ENCODE data around the gene SERGEF. TPM values are rescaled to one million over a fixed set of nuclear protein-coding genes. Genes with fewer than 3 reads are reported as not detected.

Gene SERGEF
- total RNA-seq, 4 donors from 2014 or later: 62.2 to 116 (median 83.5) TPM

DNA sequence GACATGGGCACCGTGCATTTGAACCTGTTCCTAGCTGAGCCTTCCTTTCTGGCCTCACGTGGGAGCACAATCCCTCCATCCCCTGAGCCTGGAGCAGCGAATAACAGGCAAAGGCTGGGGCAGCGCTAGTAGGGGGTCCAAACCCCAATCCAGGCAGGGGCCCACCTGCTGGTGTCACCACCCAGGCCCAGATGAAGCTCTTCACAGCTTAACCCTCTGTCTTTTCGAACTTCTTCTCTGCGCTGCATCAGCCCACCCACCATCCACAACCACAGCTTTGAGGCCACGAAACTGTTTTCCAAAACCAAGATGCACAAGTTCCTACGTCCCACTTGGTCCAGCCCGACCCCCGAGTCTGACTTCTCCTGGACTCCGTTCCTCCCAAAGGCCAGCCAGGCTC lies 266.8 kb downstream of the SERGEF start:
- Histone ChIP-seq H3K27ac (no peak overlapping the region), H3K4me3 (replicated peaks in 1 of 3) (no peak overlapping the region), H3K36me3 (no peaks in the 10 kb centered on the region), H3K4me1 (no peaks in the 10 kb centered on the region), H3K9me3 (no peaks in the 10 kb centered on the region), H3K27me3 (no peaks in the 10 kb centered on the region)
- intact Hi-C loops (cut with DNase I): no loop called here
- 81 to 86% methylated on average over 11 of the region's 11 CpGs for WGBS, 2 donors
- DNase-seq: no peak
- no peak for TF ChIP-seq POLR2A (IDR thresholded peaks at IDR 0.05)
- TF ChIP-seq, protein P1, sequence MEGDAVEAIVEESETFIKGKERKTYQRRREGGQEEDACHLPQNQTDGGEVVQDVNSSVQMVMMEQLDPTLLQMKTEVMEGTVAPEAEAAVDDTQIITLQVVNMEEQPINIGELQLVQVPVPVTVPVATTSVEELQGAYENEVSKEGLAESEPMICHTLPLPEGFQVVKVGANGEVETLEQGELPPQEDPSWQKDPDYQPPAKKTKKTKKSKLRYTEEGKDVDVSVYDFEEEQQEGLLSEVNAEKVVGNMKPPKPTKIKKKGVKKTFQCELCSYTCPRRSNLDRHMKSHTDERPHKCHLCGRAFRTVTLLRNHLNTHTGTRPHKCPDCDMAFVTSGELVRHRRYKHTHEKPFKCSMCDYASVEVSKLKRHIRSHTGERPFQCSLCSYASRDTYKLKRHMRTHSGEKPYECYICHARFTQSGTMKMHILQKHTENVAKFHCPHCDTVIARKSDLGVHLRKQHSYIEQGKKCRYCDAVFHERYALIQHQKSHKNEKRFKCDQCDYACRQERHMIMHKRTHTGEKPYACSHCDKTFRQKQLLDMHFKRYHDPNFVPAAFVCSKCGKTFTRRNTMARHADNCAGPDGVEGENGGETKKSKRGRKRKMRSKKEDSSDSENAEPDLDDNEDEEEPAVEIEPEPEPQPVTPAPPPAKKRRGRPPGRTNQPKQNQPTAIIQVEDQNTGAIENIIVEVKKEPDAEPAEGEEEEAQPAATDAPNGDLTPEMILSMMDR (IDR thresholded peaks at IDR 0.05): no peak

DNA sequence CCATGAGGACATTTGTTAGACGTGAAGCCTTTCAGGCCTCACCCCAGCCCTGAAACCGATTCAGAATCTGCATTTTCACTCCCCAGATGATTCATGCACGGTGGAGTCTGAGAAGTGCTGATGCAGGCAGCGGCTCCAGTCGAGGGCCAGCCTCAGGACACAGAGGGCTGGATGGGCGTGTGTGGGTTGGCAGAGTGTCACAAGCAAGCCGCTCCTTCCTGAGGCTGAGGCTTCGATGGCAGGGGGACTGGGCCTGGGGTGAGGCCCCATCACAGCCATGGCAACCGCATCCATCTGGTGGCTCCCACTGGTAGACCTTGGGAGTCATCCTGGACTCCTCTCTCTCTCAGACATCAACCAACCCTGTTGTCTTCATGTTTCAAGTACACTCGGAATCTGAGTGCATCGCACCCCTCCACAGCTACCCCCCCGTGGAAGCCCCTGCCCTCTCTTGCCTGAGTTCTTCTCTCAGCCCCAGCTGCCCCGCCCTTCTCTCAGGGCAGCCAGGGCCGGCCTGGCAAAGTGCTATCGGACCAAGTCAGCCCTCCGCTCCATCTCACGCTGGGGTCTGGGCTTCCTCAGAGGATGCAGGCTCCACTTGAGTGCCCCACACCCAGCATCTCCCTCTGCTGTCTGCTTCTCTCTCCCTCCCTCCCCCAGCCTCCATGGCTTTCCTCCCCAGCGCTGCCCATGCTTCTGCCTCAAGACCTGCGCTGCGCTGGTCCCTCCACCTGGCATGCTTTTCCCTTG lies 267.6 kb downstream of the SERGEF start:
- no peaks in the 10 kb centered on the region for H3K9me3 ChIP-seq
- no peak overlapping the region for H3K4me3 ChIP-seq (replicated peaks in 1 of 3)
- intact Hi-C loops (cut with DNase I): no loop called here
- TF ChIP-seq, protein P1 (IDR thresholded peaks at IDR 0.05): no peak
- no peak for TF ChIP-seq POLR2A (IDR thresholded peaks at IDR 0.05)
- 85 to 86% methylated on average over 20 of the region's 20 CpGs for WGBS, 2 donors
- H3K27me3 ChIP-seq: no peaks in the 10 kb centered on the region
- no peaks in the 10 kb centered on the region for H3K36me3 ChIP-seq
- no peak overlapping the region for H3K27ac ChIP-seq
- H3K4me1 ChIP-seq: no peaks in the 10 kb centered on the region
- no peak for DNase-seq

DNA sequence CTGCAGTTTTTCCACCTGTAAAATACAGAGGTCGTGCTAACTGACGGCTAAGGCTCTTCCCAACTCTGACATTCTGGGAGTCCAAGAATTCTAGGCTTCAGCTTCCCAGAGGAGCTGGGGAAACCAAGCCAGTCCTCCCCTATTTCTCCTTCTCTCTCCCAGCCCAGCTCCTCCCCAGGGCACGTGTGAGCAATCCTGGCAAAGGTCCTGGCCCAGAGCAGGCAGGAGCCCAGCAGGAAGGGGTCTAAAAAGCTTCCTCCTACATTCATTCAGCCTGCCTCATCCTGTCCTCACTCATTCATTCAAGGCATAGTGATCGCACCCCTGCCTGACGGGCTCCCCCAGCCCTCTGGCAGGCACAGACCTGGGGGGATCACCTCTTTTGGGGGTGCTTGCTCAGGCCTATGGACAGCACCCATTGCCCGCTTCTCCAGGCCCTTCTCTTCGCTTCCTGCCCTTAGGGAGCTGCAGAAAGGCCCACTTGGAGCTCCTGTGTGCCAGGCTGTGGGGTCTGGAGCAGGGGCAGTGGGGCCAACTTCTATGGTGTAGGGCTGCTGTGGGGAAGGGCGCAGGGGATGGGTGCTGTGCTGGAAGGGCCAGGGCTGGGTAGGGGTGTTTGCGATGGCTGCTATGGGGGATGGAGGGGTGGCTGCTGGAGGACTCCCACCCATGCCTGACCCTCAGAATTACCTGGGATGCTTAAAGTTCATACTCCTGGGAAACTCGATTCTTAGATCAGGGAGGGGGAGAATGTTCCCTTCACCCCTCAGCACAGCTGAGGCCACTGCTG lies 268.5 kb downstream of the SERGEF start:
- 71 to 82% methylated on average over 9 to 10 of the region's 10 CpGs for WGBS, 2 donors

DNA sequence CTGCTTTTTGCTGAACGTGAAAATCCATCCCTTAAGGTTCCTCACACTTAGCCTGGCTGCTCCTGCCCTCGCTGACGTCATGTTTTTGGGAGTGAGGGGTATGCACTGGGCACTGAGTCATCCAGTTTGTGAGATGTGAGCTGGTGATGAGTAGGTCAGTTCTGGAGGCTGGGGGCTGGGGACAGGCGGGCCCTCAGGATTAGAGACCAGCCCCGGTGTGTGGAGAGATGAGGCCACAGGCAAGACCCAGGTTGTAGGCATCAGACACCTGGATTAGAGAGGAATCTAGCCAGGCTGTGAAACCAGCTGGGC lies 269.1 kb downstream of the SERGEF start:
- Histone ChIP-seq H3K27me3 (no peaks in the 10 kb centered on the region), H3K4me3 (replicated peaks in 1 of 3) (no peak overlapping the region), H3K9me3 (no peaks in the 10 kb centered on the region), H3K27ac (no peak overlapping the region), H3K36me3 (no peaks in the 10 kb centered on the region), H3K4me1 (no peaks in the 10 kb centered on the region)
- intact Hi-C loops (cut with DNase I): no loop called here
- no peak for TF ChIP-seq POLR2A (IDR thresholded peaks at IDR 0.05)
- TF ChIP-seq, protein P1 (IDR thresholded peaks at IDR 0.05): no peak
- no peak for DNase-seq
- WGBS, 2 donors: 76 to 79% methylated on average over 5 of the region's 5 CpGs

More for the DNA sequence above, 268.5 kb downstream of the SERGEF start:
- TF ChIP-seq POLR2A (IDR thresholded peaks at IDR 0.05): no peak
- TF ChIP-seq, protein P1 (IDR thresholded peaks at IDR 0.05): no peak
- H3K27ac ChIP-seq: no peak overlapping the region
- no peak overlapping the region for H3K4me3 ChIP-seq (replicated peaks in 1 of 3)
- no peaks in the 10 kb centered on the region for H3K4me1 ChIP-seq
- H3K27me3 ChIP-seq: no peaks in the 10 kb centered on the region
- DNase-seq: no peak
- intact Hi-C loops (cut with DNase I): no loop called here
- no peaks in the 10 kb centered on the region for H3K36me3 ChIP-seq
- no peaks in the 10 kb centered on the region for H3K9me3 ChIP-seq
